ENCODE measurements around the gene ZFP36L2. TPM values are rescaled to one million over a fixed set of nuclear protein-coding genes. Genes with fewer than 3 reads are reported as not detected.
A peak's percentile ranks its signal among the peaks of the same experiment; 100 is the strongest.

ZFP36L2 gene
- total and polyA plus RNA-seq, 9 of the 15 experiments (the other 6 are each of a cell fraction or from before 2014, with no cell fraction given), result 4.1 to 60.6 (median 20.3) TPM

- TF ChIP-seq PHF21A (IDR thresholded peaks at IDR 0.05; ENCODE audit: borderline replicate concordance, low read depth), result no peak
These were observed 27.9 kb upstream of the ZFP36L2 start (continued) for GRCh38 chr2:43254331-43254730.

DNA sequence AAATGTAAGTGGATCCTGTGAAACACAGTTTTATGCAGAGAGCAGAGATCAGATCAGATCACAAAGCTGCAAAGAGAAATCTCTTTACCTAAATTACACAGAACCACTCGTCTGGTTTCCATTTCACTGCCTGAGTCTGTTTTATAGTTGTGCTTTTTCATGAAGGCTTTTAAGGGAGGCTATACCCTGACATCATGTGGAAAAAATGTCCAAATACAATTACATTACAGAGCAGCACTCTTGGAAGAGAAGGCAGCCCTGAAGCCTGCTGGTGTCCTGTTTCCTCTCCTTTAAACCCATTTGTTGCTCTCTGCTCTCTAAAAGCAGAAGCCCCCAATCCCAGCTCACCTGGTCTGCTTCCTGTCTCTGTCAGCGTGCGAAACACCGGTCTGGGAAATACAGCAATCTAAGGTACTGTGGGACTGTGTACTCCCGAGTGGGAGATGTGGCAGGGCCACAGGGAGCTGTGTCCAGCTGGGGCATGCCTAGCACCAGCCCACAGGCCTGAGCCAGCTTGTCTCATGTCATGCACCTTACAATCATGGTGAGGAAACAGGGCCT lies 24.8 kb upstream of the ZFP36L2 start:
- no peaks in the 10 kb centered on the region for H3K79me2 ChIP-seq (ENCODE audit: control insufficient read depth, insufficient read depth, low read length)
- H2AFZ ChIP-seq (ENCODE audit: low read depth, low read length), result no peak overlapping the region
- intact Hi-C loops (cut with micrococcal nuclease), result no loop called here
- WGBS (ENCODE audit: insufficient coverage, low coverage, missing lambda C conversion rate), result 75% methylated on average over 5 of the region's 5 CpGs
- DNase-seq (ENCODE audit: extremely low read depth in 1 of 4, low spot score in 3 of 4), result no peak
- no peaks in the 10 kb centered on the region for H4K20me1 ChIP-seq (replicated peaks; ENCODE audit: control insufficient read depth, insufficient read depth, low read length)
- ChIA-PET POLR2A (interaction anchor here (0.6 kb wide), 1 partner anchor 49 kb away, joined by 3 read pairs; no protein-coding TSS in a partner anchor), CTCF (ENCODE audit: low intra/inter-chr PET ratio) (interaction anchor here (1.1 kb wide), 1 partner anchor 424 kb away, joined by 3 read pairs; no protein-coding TSS in a partner anchor)
- no peaks in the 10 kb centered on the region for H3K4me1 ChIP-seq (replicated peaks in 1 of 2; ENCODE audit: control insufficient read depth in 2 of 2, insufficient read depth in 2 of 2, low read length in 2 of 2)
- no peak overlapping the region for H3K4me2 ChIP-seq (ENCODE audit: insufficient read depth, low read length)
- ATAC-seq, result peak; percentile 60
- H3K4me3 ChIP-seq, result no peak overlapping the region
- in situ Hi-C loops (cut with MboI), result no loop called here
- H3K9me3 ChIP-seq (replicated peaks; ENCODE audit: control insufficient read depth, insufficient read depth, low read depth, low read length), result no peaks in the 10 kb centered on the region
- FAIRE-seq, result no peak
- 0 out of 4 replicates have a peak overlapping the region, but pooled peaks of 1 of the 2 experiments have one; percentile 54 for H3K9ac ChIP-seq (ENCODE audit: insufficient read depth in 1 of 2, low read depth in 2 of 2, low read length in 2 of 2)
- H3K27me3 ChIP-seq (ENCODE audit: control insufficient read depth in 2 of 2, insufficient read depth in 2 of 2, low read length in 2 of 2), result no peaks in the 10 kb centered on the region
- peaks cover 4% of the 10 kb centered on the region; the same call in 1 of the 3 replicates for H3K36me3 ChIP-seq (ENCODE audit: control insufficient read depth, insufficient read depth, low read length)
- H3K9me1 ChIP-seq (ENCODE audit: control insufficient read depth, insufficient read depth, low read length), result no peaks in the 10 kb centered on the region
- no peak for TF ChIP-seq ATF6 (CRISPR knock-in tag; IDR thresholded peaks at IDR 0.05)
- TF ChIP-seq CEBPB (tag; IDR thresholded peaks at IDR 0.05), result no peak
- BruUV-seq (replicated peaks), result no TSS peak
- H3K27ac ChIP-seq (ENCODE audit: extremely low read depth, low read depth, low read length), result no peak overlapping the region

All from K562 (cell line).